KMS-11 (cell line): ENCODE measurements around the gene GNG5.

ENCODE experiments used
- H2AFZ ChIP-seq: fragments of 200-600 bp; sonication (generic); 2 replicates; pipeline ENCODE4 v1.6.1; 2016; ENCODE audit warnings: antibody characterized with exemption, mixed run types, low read depth
- H3K27ac ChIP-seq: fragments of 200-600 bp; sonication (generic); 2 replicates; pipeline ENCODE4 v1.6.1; 2016; ENCODE audit warnings: mild to moderate bottlenecking, mixed run types
- H3K27me3 ChIP-seq: fragments of 200-600 bp; sonication (generic); 2 replicates; pipeline ENCODE4 v1.6.1; 2017; ENCODE audit warnings: mild to moderate bottlenecking, low read depth, mixed run types, moderate library complexity; ENCODE audit not compliant: insufficient read depth
- H3K36me3 ChIP-seq: fragments of 200-600 bp; sonication (generic); 2 replicates; pipeline ENCODE4 v1.6.1; 2017; ENCODE audit warnings: mild to moderate bottlenecking, mixed run types; ENCODE audit not compliant: insufficient read depth
- H3K4me1 ChIP-seq: fragments of 200-600 bp; sonication (generic); 2 replicates; pipeline ENCODE4 v1.6.1; 2016; ENCODE audit warnings: mild to moderate bottlenecking, low read depth, mixed run types; ENCODE audit not compliant: poor library complexity, severe bottlenecking
- H3K4me2 ChIP-seq: fragments of 200-600 bp; sonication (generic); 2 replicates; pipeline ENCODE4 v1.7.0; 2016; ENCODE audit warnings: mild to moderate bottlenecking, mixed run types
- H3K4me3 ChIP-seq: fragments of 200-600 bp; sonication (generic); IDR thresholded peaks from 2 replicates; pipeline ENCODE4 v1.6.1; 2017; ENCODE audit warnings: low read depth, low read length, mixed read lengths; ENCODE audit not compliant: insufficient read depth
- H3K79me2 ChIP-seq: fragments of 200-600 bp; sonication (generic); 2 replicates; pipeline ENCODE4 v1.6.1; 2016; ENCODE audit warnings: low read depth, mixed run types; ENCODE audit not compliant: insufficient read depth
- H3K9ac ChIP-seq: fragments of 200-600 bp; sonication (generic); 2 replicates; pipeline ENCODE4 v1.6.1; 2016; ENCODE audit warnings: mild to moderate bottlenecking, mixed run types
- H4K20me1 ChIP-seq: fragments of 200-600 bp; sonication (generic); 2 replicates; pipeline ENCODE4 v1.6.1; 2016; ENCODE audit warnings: mild to moderate bottlenecking, mixed run types; ENCODE audit not compliant: insufficient read depth
- CTCF ChIP-seq: fragments of 200-600 bp; sonication (generic); conservative IDR thresholded peaks from 2 replicates; pipeline ENCODE4 v1.6.1; 2017; ENCODE audit warnings: low read depth, mild to moderate bottlenecking, antibody characterized with exemption, low read length, moderate library complexity, mixed read lengths

Gene GNG5

GRCh38 chr1:84506002-84506728 is at the start of gene GNG5, which contains the start of gene SPATA1:
TSS of gene GNG5 (minus strand) at chr1:84506581. CDS start at chr1:84506091, 490 bp downstream.
TSS of gene SPATA1 (plus strand) at chr1:84506386. CDS start at chr1:84516360, 9,974 bp downstream.
- Histone ChIP-seq H3K4me3 (no peak within 1 kb of the TSS), H3K4me1 (peaks cover 39% of the 10 kb centered on the region), H3K9ac (peak within 1 kb of the TSS; percentile 65), H3K4me2 (peak within 1 kb of the TSS; percentile 78), H4K20me1 (no peaks in the 10 kb centered on the region), H2AFZ (peak within 1 kb of the TSS; percentile 81), H3K27ac (peak within 1 kb of the TSS; percentile 64), H3K27me3 (no peaks in the 10 kb centered on the region), H3K36me3 (no peaks in the 10 kb centered on the region), H3K79me2 (peaks cover 41% of the 10 kb centered on the region)
- TF ChIP-seq CTCF: no peak

GRCh38 chr1:84550826-84551225 is 44.4 kb upstream of the GNG5 start:
- no peaks in the 10 kb centered on the region for H3K27me3 ChIP-seq
- no peak for TF ChIP-seq CTCF
- no peak overlapping the region for H2AFZ ChIP-seq
- H3K79me2 ChIP-seq: no peaks in the 10 kb centered on the region
- no peaks in the 10 kb centered on the region for H3K4me1 ChIP-seq
- no peaks in the 10 kb centered on the region for H3K36me3 ChIP-seq
- no peak overlapping the region for H3K9ac ChIP-seq
- H3K4me3 ChIP-seq: no peak overlapping the region
- no peak overlapping the region for H3K27ac ChIP-seq
- no peak overlapping the region for H3K4me2 ChIP-seq
- no peaks in the 10 kb centered on the region for H4K20me1 ChIP-seq

GRCh38 chr1:84541679-84542078 is 35.3 kb upstream of the GNG5 start:
- Histone ChIP-seq H4K20me1 (no peaks in the 10 kb centered on the region), H3K4me1 (peaks cover 10% of the 10 kb centered on the region), H3K9ac (no peak overlapping the region), H3K79me2 (no peaks in the 10 kb centered on the region), H2AFZ (no peak overlapping the region), H3K4me2 (no peak overlapping the region), H3K36me3 (no peaks in the 10 kb centered on the region), H3K27me3 (no peaks in the 10 kb centered on the region), H3K4me3 (no peak overlapping the region), H3K27ac (no peak overlapping the region)
- TF ChIP-seq CTCF: 0 out of 2 replicates have a peak, but pooled peaks have one; percentile 12

GRCh38 chr1:84540759-84541158 is 34.4 kb upstream of the GNG5 start:
- TF ChIP-seq CTCF: no peak
- no peak overlapping the region for H3K9ac ChIP-seq
- H3K79me2 ChIP-seq: no peaks in the 10 kb centered on the region
- H2AFZ ChIP-seq: no peak overlapping the region
- H3K4me2 ChIP-seq: no peak overlapping the region
- no peaks in the 10 kb centered on the region for H3K27me3 ChIP-seq
- no peak overlapping the region for H3K4me3 ChIP-seq
- H3K27ac ChIP-seq: no peak overlapping the region
- H3K4me1 ChIP-seq: peaks cover 10% of the 10 kb centered on the region
- H4K20me1 ChIP-seq: no peaks in the 10 kb centered on the region
- no peaks in the 10 kb centered on the region for H3K36me3 ChIP-seq
